Adrenal gland (tissue), 12 donors: Measurements from ENCODE around the gene LIN52. TPM values are rescaled to one million over a fixed set of nuclear protein-coding genes. Genes with fewer than 3 reads are reported as not detected.

Experiments
- DNase-seq, 7 donors: peaks; one replicate each; pipeline ENCODE4 v3.0.0-alpha.2; 2019 to 2020
- H3K27ac ChIP-seq, 5 donors: fragments of 200-600 bp; sonication (generic) in 4 of 5; 1 replicate in 3 of 5; 2 replicates in 2 of 5; pipeline versions ENCODE4 v1.5.1 to v1.8.0; 2016 to 2020; ENCODE audit warnings: mild to moderate bottlenecking in 1 of 5
- H3K27me3 ChIP-seq: fragments of 200-600 bp; 2 replicates; pipeline ENCODE4 v1.8.0; 2021
- H3K36me3 ChIP-seq, 2 donors: fragments of 200-600 bp; replicated peaks in 1 of 2; 1 replicate in 1 of 2; 2 replicates in 1 of 2; pipeline versions ENCODE4 v1.5.1 to v1.8.0; 2018 to 2022
- H3K4me1 ChIP-seq, 2 donors: fragments of 200-600 bp; replicated peaks in 1 of 2; 1 replicate in 1 of 2; 2 replicates in 1 of 2; pipeline versions ENCODE4 v1.5.1 to v1.8.0; 2018 to 2021
- H3K4me3 ChIP-seq, 4 donors: fragments of 200-600 bp; sonication (generic) in 3 of 4; one replicate each; pipeline ENCODE4 v1.5.1; 2016 to 2018
- H3K9me3 ChIP-seq, 3 donors: fragments of 200-600 bp; sonication (generic) in 1 of 3; replicated peaks in 1 of 3; 1 replicate in 2 of 3; 2 replicates in 1 of 3; pipeline versions ENCODE4 v1.5.1 to v1.8.0; 2016 to 2021
- CTCF ChIP-seq, 6 experiments: fragments of 450-650 bp in 4 of 6; fragments of 200-600 bp in 2 of 6; sonication (generic) in 1 of 6; IDR thresholded peaks; 1 replicate in 5 of 6; 2 replicates in 1 of 6; pipeline versions ENCODE4 v1.5.1 to v1.8.0; 2016 to 2021; ENCODE audit warnings: antibody characterized with exemption in 6 of 6, mild to moderate bottlenecking in 2 of 6, moderate library complexity in 1 of 6
- POLR2A ChIP-seq, 2 donors: fragments of 450-650 bp; IDR thresholded peaks; one replicate each; pipeline ENCODE4 v1.6.1; 2017; ENCODE audit warnings: antibody characterized with exemption in 2 of 2, mild to moderate bottlenecking in 2 of 2, moderate library complexity in 1 of 2
- WGBS, 4 donors: extraction: QIAGEN DNeasy Blood & Tissue Kit in 2 of 4; methylation state at CpG; one replicate each; pipeline versions ENCODE4 v1.1.5 to v1.1.7; 2013 to 2017; 5-methylcytosine and 5-hydroxymethylcytosine counted together
- intact Hi-C, 2 donors: fragments of 100-400 bp; cut with DNase I; formaldehyde crosslinking; loops; one replicate each; pipeline versions ENCODE4 v1.14.1 to v1.15.0; 2022 to 2023
- polyA plus RNA-seq, 3 donors: library from polyadenylated mRNA; stranded (reverse); fragments of 200-250 nt in 2 of 3; fragments of 350-450 nt in 1 of 3; fragmentation: Illumina TruSeq in 1 of 3; extraction: RNeasy Lipid Tissue Mini Kit (QIAGEN cat#74804) in 1 of 3; gene quantifications; one replicate each; pipeline ENCODE4 v1.2.3, GENCODE V29; 2013 to 2014
- total RNA-seq, 9 donors: library from RNA; depleted of rRNA in 4 of 9; stranded (reverse); fragments of >200 nt in 4 of 9; fragments of 120-200 nt in 1 of 9; fragmentation: NEBNext Ultra II Directional in 1 of 9; extraction: Animal tissue kit (Norgen Biotek cat#: 25700) in 1 of 9; gene quantifications; one replicate each; pipeline versions ENCODE4 v1.1.0 to v1.2.4, GENCODE V29; 2013 to 2023
- donor health status: healthy with polysubstance abuse.
- donor health status: Bipolar disorder and iron deficiency.
- donor health status: DM: yes; HTN: yes; CAD: no.
- donor health status: DM: no; HTN: no; CAD: no.
- donor health status: DM: no; HTN: no; CAD: no.
- donor health status: DM: yes; HTN: yes; CAD: no.

Gene LIN52
- total and polyA plus RNA-seq, 12 donors, result 4.6 to 14.3 (median 8.0) TPM

- Histone ChIP-seq H3K4me3 (no peak overlapping the region), H3K9me3 (no peaks in the 10 kb centered on the region), H3K27me3 (no peaks in the 10 kb centered on the region), H3K27ac (no peak overlapping the region), H3K36me3 (peaks cover 0 to 3% of the 10 kb centered on the region in 2 donors), H3K4me1 (no peaks in the 10 kb centered on the region)
- intact Hi-C loops, result no loop called here
- WGBS, 4 donors, result 96 to 99% (median 97%) methylated on average over 7 of the region's 7 CpGs
- DNase-seq, result no peak
- TF ChIP-seq CTCF (IDR thresholded peaks at IDR 0.05) (no peak), POLR2A (IDR thresholded peaks at IDR 0.05) (no peak)
These were observed 110.9 kb downstream of the LIN52 start for GRCh38 chr14:74195623-74196022.

DNA sequence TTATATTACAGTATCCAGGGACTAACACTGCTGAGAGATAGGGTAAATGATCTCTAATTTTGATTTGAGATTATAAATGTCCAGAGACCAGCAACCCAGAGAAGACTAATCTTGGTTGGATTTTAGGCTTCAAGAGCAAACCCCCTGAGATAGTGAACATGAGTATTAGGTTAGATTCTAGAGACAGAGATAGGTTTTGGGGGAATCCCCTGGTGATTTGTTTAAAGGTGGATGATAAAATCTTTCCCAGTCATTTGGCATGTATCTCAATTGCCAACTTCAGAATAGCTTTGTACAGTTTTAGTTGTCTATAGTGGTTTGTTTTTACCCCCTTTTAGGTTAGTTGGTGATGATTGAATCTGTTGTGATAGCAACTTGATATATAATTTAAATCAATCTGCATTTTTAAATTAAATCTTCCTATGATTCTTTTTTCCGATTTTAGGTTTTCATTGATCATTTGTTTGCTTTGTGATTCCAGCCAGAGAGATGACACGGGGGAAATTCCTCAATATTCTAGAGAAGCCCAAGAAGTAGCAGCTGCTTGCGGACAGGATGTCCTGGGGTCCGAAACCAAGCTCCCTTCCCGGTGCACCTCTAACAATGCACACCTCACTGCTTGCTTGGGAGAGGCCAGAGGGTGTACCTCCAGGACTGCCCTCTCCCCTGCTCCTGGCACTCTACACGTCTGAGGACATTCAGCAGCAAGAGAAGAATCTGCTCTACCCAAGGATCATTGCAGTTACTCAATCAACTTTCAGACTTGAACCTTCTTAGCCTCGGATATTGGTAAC is 113.9 kb downstream of the LIN52 start:
- H3K36me3 ChIP-seq, result peaks cover 0 to 3% of the 10 kb centered on the region in 2 donors
- DNase-seq, result no peak
- intact Hi-C loops, result no loop called here
- no peak overlapping the region for H3K27ac ChIP-seq
- H3K4me1 ChIP-seq, result no peaks in the 10 kb centered on the region
- no peaks in the 10 kb centered on the region for H3K9me3 ChIP-seq
- WGBS, 4 donors, result 92 to 98% (median 94%) methylated on average over 7 of the region's 7 CpGs
- no peak overlapping the region for H3K4me3 ChIP-seq
- no peaks in the 10 kb centered on the region for H3K27me3 ChIP-seq
- TF ChIP-seq CTCF (IDR thresholded peaks at IDR 0.05), result no peak
- TF ChIP-seq POLR2A (IDR thresholded peaks at IDR 0.05), result no peak

GRCh38 chr14:74202113-74202512 is 117.4 kb downstream of the LIN52 start:
- Histone ChIP-seq H3K27me3 (no peaks in the 10 kb centered on the region), H3K36me3 (peaks cover 0 to 3% of the 10 kb centered on the region in 2 donors), H3K9me3 (no peaks in the 10 kb centered on the region), H3K27ac (no peak overlapping the region), H3K4me1 (no peaks in the 10 kb centered on the region), H3K4me3 (no peak overlapping the region)
- DNase-seq, result no peak
- TF ChIP-seq POLR2A (IDR thresholded peaks at IDR 0.05) (no peak), CTCF (IDR thresholded peaks at IDR 0.05) (no peak)
- intact Hi-C loops, result no loop called here

DNA sequence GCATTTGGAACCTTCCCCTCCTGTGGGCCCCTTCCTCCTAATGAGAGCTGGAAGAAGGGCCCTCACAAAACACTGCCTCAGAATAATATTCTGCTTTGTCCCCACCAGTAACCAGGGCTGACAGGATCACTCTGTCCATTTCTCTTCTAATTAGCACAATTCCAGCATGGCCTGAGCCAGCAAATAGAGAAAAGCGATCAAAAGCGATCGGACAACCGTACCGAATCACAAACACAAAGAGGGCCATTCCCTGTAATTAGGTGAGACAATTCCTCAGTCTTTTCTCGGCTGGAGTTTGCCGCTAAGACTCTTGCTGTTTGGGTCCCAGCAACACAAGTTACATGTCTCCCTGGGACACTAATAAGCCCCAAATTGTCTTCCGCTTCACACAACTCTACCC is 118.9 kb downstream of the LIN52 start:
- no peaks in the 10 kb centered on the region for H3K9me3 ChIP-seq
- DNase-seq, result no peak
- 90 to 96% (median 94%) methylated on average over 8 of the region's 8 CpGs for WGBS, 4 donors
- no peak for TF ChIP-seq POLR2A (IDR thresholded peaks at IDR 0.05)
- no peak for TF ChIP-seq CTCF (IDR thresholded peaks at IDR 0.05)
- H3K36me3 ChIP-seq, result peaks cover 0 to 3% of the 10 kb centered on the region in 2 donors
- no peak overlapping the region for H3K4me3 ChIP-seq
- H3K27ac ChIP-seq, result no peak overlapping the region
- intact Hi-C loops, result no loop called here
- H3K4me1 ChIP-seq, result no peaks in the 10 kb centered on the region
- no peaks in the 10 kb centered on the region for H3K27me3 ChIP-seq
